Neural cell (in vitro differentiated cells): ENCODE measurements around the gene ANKFY1.

ENCODE experiments used
- EP300 ChIP-seq: fragments of 450-650 bp; conservative IDR thresholded peaks from 2 replicates; pipeline ENCODE4 v1.6.1; 2014; ENCODE audit warnings: antibody characterized with exemption, mild to moderate bottlenecking, moderate library complexity; ENCODE audit not compliant: poor library complexity, severe bottlenecking
- EZH2 ChIP-seq: fragments of 200-600, 300-800 bp; shearing (Covaris generic), sonication (generic); IDR thresholded peaks from 2 replicates; pipeline ENCODE4 v1.6.1; 2014; ENCODE audit warnings: antibody characterized with exemption, low read length, borderline replicate concordance, mild to moderate bottlenecking; ENCODE audit not compliant: insufficient read depth, poor library complexity, severe bottlenecking
- MXI1 ChIP-seq: fragments of 450-650 bp; conservative IDR thresholded peaks from 2 replicates; pipeline ENCODE4 v1.6.1; 2014; ENCODE audit warnings: antibody characterized with exemption, mild to moderate bottlenecking; ENCODE audit not compliant: poor library complexity, severe bottlenecking
- POLR2AphosphoS5 ChIP-seq: IDR thresholded peaks from 2 replicates; pipeline ENCODE4 v1.6.1; 2012
- SMC3 ChIP-seq: fragments of 450-650 bp; conservative IDR thresholded peaks from 2 replicates; pipeline ENCODE4 v1.6.1; 2014; ENCODE audit warnings: antibody characterized with exemption, mild to moderate bottlenecking, moderate library complexity; ENCODE audit not compliant: poor library complexity
- TAF1 ChIP-seq: IDR thresholded peaks from 2 replicates; pipeline ENCODE4 v1.6.1; 2012; ENCODE audit warnings: low read depth
- TF ChIP-seq, protein P1 (sequence below): IDR thresholded peaks from 2 replicates; pipeline ENCODE4 v1.6.1; 2012; ENCODE audit warnings: borderline replicate concordance
- TF ChIP-seq, protein P2 (sequence below): fragments of 450-650 bp; IDR thresholded peaks from 2 replicates; pipeline ENCODE4 v1.5.1; 2014; ENCODE audit warnings: antibody characterized with exemption, mild to moderate bottlenecking, moderate library complexity; ENCODE audit not compliant: poor library complexity, severe bottlenecking

DNA sequence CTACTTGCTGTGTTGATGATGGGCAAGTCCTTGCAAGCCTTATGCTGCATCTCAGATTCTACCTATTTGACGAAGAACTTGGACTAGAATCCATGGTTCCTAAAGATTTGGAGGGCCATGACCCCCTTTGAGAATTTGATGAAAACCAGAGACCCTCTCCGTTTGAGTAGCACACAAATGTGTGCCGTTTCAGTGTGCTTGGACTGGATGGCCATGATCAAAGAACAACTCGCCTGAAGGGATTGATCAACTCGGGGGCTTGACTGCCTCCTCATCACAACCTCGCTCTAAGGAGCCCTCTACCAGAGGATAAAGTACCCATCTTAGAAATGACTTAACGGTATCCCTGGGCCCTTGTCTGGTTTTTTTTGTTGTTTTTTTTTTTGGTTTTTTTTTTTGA is 2.8 kb upstream of the ANKFY1 start:
- TF ChIP-seq, protein P1, sequence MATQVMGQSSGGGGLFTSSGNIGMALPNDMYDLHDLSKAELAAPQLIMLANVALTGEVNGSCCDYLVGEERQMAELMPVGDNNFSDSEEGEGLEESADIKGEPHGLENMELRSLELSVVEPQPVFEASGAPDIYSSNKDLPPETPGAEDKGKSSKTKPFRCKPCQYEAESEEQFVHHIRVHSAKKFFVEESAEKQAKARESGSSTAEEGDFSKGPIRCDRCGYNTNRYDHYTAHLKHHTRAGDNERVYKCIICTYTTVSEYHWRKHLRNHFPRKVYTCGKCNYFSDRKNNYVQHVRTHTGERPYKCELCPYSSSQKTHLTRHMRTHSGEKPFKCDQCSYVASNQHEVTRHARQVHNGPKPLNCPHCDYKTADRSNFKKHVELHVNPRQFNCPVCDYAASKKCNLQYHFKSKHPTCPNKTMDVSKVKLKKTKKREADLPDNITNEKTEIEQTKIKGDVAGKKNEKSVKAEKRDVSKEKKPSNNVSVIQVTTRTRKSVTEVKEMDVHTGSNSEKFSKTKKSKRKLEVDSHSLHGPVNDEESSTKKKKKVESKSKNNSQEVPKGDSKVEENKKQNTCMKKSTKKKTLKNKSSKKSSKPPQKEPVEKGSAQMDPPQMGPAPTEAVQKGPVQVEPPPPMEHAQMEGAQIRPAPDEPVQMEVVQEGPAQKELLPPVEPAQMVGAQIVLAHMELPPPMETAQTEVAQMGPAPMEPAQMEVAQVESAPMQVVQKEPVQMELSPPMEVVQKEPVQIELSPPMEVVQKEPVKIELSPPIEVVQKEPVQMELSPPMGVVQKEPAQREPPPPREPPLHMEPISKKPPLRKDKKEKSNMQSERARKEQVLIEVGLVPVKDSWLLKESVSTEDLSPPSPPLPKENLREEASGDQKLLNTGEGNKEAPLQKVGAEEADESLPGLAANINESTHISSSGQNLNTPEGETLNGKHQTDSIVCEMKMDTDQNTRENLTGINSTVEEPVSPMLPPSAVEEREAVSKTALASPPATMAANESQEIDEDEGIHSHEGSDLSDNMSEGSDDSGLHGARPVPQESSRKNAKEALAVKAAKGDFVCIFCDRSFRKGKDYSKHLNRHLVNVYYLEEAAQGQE = no peak
- TF ChIP-seq EZH2 = no peak
- TF ChIP-seq, protein P2, sequence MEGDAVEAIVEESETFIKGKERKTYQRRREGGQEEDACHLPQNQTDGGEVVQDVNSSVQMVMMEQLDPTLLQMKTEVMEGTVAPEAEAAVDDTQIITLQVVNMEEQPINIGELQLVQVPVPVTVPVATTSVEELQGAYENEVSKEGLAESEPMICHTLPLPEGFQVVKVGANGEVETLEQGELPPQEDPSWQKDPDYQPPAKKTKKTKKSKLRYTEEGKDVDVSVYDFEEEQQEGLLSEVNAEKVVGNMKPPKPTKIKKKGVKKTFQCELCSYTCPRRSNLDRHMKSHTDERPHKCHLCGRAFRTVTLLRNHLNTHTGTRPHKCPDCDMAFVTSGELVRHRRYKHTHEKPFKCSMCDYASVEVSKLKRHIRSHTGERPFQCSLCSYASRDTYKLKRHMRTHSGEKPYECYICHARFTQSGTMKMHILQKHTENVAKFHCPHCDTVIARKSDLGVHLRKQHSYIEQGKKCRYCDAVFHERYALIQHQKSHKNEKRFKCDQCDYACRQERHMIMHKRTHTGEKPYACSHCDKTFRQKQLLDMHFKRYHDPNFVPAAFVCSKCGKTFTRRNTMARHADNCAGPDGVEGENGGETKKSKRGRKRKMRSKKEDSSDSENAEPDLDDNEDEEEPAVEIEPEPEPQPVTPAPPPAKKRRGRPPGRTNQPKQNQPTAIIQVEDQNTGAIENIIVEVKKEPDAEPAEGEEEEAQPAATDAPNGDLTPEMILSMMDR = no peak
- no peak for TF ChIP-seq MXI1
- no peak for TF ChIP-seq POLR2AphosphoS5
- no peak for TF ChIP-seq EP300
- TF ChIP-seq TAF1 = no peak
- no peak for TF ChIP-seq SMC3
